Fibroblast of the aortic adventitia (primary cell): Measurements from ENCODE around the gene RAD51B. TPM values are rescaled to one million over a fixed set of nuclear protein-coding genes. Genes with fewer than 3 reads are reported as not detected.

ENCODE experiments used
- DNase-seq: peaks from one replicate; pipeline ENCODE4 v3.0.0-alpha.2; 2010; ENCODE audit warnings: low read depth
- H3K4me3 ChIP-seq: 2 replicates; pipeline ENCODE4 v1.5.1; 2011; ENCODE audit warnings: low read depth, mild to moderate bottlenecking, control low read depth, low read length, moderate library complexity
- total RNA-seq: library from RNA; depleted of rRNA; stranded (reverse); fragments of >200 nt; gene quantifications from 2 replicates; pipeline ENCODE4 v1.2.3, GENCODE V29; 2012; ENCODE audit warnings: low replicate concordance
- TF ChIP-seq, protein P1 (sequence below): IDR thresholded peaks from 2 replicates; pipeline ENCODE4 v1.5.1; 2011; ENCODE audit warnings: mild to moderate bottlenecking, low read length, control low read depth, inconsistent platforms; ENCODE audit not compliant: insufficient read depth

RAD51B gene
- total RNA-seq, 1 donor, result 28.7 TPM

DNA sequence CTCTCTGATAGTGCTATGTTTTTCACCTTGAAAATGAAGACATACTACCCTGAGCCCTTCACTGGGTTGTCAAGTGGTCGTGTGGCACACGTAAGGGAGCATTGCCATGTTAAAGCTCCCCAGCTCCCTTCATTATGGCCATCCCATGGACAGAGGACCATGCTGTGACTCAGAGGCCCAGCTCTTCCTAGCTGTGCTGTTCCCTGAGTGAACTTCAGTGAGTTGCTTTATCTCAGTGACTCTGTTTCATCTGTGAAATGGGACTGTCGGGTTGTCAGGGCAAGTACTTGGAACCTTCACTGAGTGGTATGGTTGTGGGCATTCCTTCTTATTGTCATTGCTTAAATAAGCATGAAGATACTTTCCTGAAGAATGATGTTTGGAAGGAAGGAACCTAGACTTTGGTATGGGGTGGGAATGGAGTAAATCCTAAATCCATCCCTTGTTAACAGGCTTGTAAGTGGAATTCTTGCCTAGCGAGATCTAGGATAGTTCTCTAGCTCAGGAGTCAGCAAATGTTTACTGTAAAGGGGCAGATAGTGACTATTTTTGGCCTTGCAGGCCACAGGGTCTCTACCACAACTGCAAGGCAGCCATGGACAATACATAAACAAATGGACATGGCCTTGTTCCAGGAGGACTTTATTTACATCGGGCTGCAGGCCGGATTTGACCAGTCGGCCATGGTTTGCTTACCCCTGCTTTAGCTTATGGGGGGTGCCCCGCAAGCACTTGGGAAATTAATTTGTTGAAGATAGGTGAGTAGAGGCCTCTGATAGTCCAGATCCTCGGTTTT is 689.8 kb downstream of the RAD51B start:
- no peak for DNase-seq
- TF ChIP-seq, protein P1, sequence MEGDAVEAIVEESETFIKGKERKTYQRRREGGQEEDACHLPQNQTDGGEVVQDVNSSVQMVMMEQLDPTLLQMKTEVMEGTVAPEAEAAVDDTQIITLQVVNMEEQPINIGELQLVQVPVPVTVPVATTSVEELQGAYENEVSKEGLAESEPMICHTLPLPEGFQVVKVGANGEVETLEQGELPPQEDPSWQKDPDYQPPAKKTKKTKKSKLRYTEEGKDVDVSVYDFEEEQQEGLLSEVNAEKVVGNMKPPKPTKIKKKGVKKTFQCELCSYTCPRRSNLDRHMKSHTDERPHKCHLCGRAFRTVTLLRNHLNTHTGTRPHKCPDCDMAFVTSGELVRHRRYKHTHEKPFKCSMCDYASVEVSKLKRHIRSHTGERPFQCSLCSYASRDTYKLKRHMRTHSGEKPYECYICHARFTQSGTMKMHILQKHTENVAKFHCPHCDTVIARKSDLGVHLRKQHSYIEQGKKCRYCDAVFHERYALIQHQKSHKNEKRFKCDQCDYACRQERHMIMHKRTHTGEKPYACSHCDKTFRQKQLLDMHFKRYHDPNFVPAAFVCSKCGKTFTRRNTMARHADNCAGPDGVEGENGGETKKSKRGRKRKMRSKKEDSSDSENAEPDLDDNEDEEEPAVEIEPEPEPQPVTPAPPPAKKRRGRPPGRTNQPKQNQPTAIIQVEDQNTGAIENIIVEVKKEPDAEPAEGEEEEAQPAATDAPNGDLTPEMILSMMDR, result no peak
- H3K4me3 ChIP-seq, result no peak overlapping the region

- TF ChIP-seq, protein P1, result no peak
- DNase-seq, result peak; percentile 94
These were observed 690.9 kb downstream of the RAD51B start for GRCh38 chr14:68510201-68511128.

GRCh38 chr14:68511129-68512047 is 691.8 kb downstream of the RAD51B start:
- TF ChIP-seq, protein P1, result peak; percentile 36
- DNase-seq, result peak; percentile 92

More at GRCh38 chr14:68510201-68511128, 690.9 kb downstream of the RAD51B start:
- H3K4me3 ChIP-seq, result no peak overlapping the region

DNA sequence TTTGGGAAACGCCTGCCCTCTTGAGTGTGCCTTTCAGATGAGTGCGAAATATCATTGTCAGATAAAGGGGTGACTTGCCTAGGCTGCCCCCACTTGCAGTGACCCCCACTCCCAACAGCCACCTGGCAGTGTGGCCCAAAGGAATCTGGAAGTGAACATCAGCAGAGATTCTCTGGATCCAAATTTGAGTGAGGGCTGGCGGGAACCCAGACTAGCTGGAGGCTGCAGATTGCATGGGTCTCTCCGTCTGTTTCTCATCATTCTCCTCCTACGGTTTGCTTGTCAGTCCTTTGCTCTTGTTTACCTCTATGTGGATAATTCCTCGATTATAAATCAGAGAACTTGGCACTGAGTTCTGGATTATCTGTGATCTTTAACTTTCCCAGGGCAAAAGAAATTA is 692.5 kb downstream of the RAD51B start:
- peak; percentile 86 for DNase-seq
- TF ChIP-seq, protein P1, result no peak
- H3K4me3 ChIP-seq, result no peak overlapping the region

More at GRCh38 chr14:68511129-68512047, 691.8 kb downstream of the RAD51B start:
- no peak overlapping the region for H3K4me3 ChIP-seq

GRCh38 chr14:68513137-68513536 is 693.6 kb downstream of the RAD51B start:
- TF ChIP-seq, protein P1, result no peak
- no peak overlapping the region for H3K4me3 ChIP-seq
- no peak for DNase-seq
